IPS-18c (cell line): ENCODE data around the gene ZDHHC14.
"Not testable (repeated sequence)": the region's sequence is repeated elsewhere in the genome, so short reads cannot be mapped to it uniquely, and the experiment has no call there.

Experiments
- H3K4me3 ChIP-seq: 2 replicates; pipeline ENCODE4 v1.7.0; 2013; ENCODE audit warnings: low read depth, mild to moderate bottlenecking, low read length, moderate library complexity; ENCODE audit not compliant: insufficient read depth
- H3K9me3 ChIP-seq: one replicate; pipeline ENCODE4 v1.6.1; 2013; ENCODE audit warnings: mild to moderate bottlenecking, low read length, moderate library complexity; ENCODE audit not compliant: control insufficient read depth, insufficient read depth

The ZDHHC14 gene

GRCh38 chr6:157374889-157375443 lies 6.0 kb upstream of the ZDHHC14 start:
- H3K4me3 ChIP-seq: no peak overlapping the region
- no peaks in the 10 kb centered on the region for H3K9me3 ChIP-seq

- no peak overlapping the region for H3K4me3 ChIP-seq
- H3K9me3 ChIP-seq: no peaks in the 10 kb centered on the region
Measured at GRCh38 chr6:157376241-157376640, 4.7 kb upstream of the ZDHHC14 start.

- H3K9me3 ChIP-seq: no peaks in the 10 kb centered on the region
- no peak overlapping the region for H3K4me3 ChIP-seq
Measured at GRCh38 chr6:157376706-157377230, 4.2 kb upstream of the ZDHHC14 start.

GRCh38 chr6:157379656-157380457 lies 1.1 kb upstream of the ZDHHC14 start:
- Histone ChIP-seq H3K4me3 (peak overlapping the region; percentile 83), H3K9me3 (no peaks in the 10 kb centered on the region)

- no peaks in the 10 kb centered on the region for H3K9me3 ChIP-seq
- peak overlapping the region; percentile 83 for H3K4me3 ChIP-seq
Measured at GRCh38 chr6:157380458-157380778, 572 bp upstream of the ZDHHC14 start.

GRCh38 chr6:157381631-157382621 lies 936 bp downstream of the ZDHHC14 start:
- peak overlapping the region; percentile 83 for H3K4me3 ChIP-seq
- no peaks in the 10 kb centered on the region for H3K9me3 ChIP-seq

- Histone ChIP-seq H3K9me3 (no peaks in the 10 kb centered on the region), H3K4me3 (peak overlapping the region; percentile 83; the same call in 1 of the 2 replicates)
Measured at GRCh38 chr6:157382821-157383220, 1.8 kb downstream of the ZDHHC14 start.

GRCh38 chr6:157383471-157383870 lies 2.5 kb downstream of the ZDHHC14 start:
- Histone ChIP-seq H3K4me3 (no peak overlapping the region), H3K9me3 (no peaks in the 10 kb centered on the region)

GRCh38 chr6:157384962-157385361 lies 4.0 kb downstream of the ZDHHC14 start:
- not testable (repeated sequence) for H3K9me3 ChIP-seq, H3K4me3 ChIP-seq

- no peaks in the 10 kb centered on the region for H3K9me3 ChIP-seq
- no peak overlapping the region for H3K4me3 ChIP-seq
Measured at GRCh38 chr6:157385482-157385881, 4.5 kb downstream of the ZDHHC14 start.

GRCh38 chr6:157386023-157386422 lies 5.0 kb downstream of the ZDHHC14 start:
- Histone ChIP-seq H3K4me3 (no peak overlapping the region), H3K9me3 (no peaks in the 10 kb centered on the region)

- H3K9me3 ChIP-seq: no peaks in the 10 kb centered on the region
- H3K4me3 ChIP-seq: no peak overlapping the region
Measured at GRCh38 chr6:157386454-157386853, 5.5 kb downstream of the ZDHHC14 start.

GRCh38 chr6:157388924-157389323 lies 7.9 kb downstream of the ZDHHC14 start:
- Histone ChIP-seq H3K4me3 (no peak overlapping the region), H3K9me3 (no peaks in the 10 kb centered on the region)

GRCh38 chr6:157390273-157391060 lies 9.5 kb downstream of the ZDHHC14 start:
- H3K9me3 ChIP-seq: no peaks in the 10 kb centered on the region
- H3K4me3 ChIP-seq: no peak overlapping the region

GRCh38 chr6:157392927-157393668 lies 12.1 kb downstream of the ZDHHC14 start:
- Histone ChIP-seq H3K4me3 (no peak overlapping the region), H3K9me3 (no peaks in the 10 kb centered on the region)

GRCh38 chr6:157393669-157394327 lies 12.8 kb downstream of the ZDHHC14 start:
- no peak overlapping the region for H3K4me3 ChIP-seq
- H3K9me3 ChIP-seq: no peaks in the 10 kb centered on the region
